Nephron (organoid): ENCODE results near the gene LIPA.

ENCODE experiments used
- H3K27ac Mint-ChIP-seq, 3 experiments: 2 replicates each; pipeline ENCODE4 v1.8.0; 2020; ENCODE audit warnings: mixed read lengths in 3 of 3, mild to moderate bottlenecking in 2 of 3, moderate library complexity in 1 of 3
- H3K27me3 Mint-ChIP-seq: 2 replicates; pipeline ENCODE4 v1.8.0; 2021; ENCODE audit warnings: low read depth, mild to moderate bottlenecking, moderate library complexity, mixed read lengths
- H3K36me3 Mint-ChIP-seq: 2 replicates; pipeline ENCODE4 v1.8.0; 2020; ENCODE audit warnings: low read depth, mixed read lengths
- H3K4me1 Mint-ChIP-seq: 2 replicates; pipeline ENCODE4 v1.8.0; 2020; ENCODE audit warnings: mixed read lengths
- H3K4me3 Mint-ChIP-seq, 3 experiments: 2 replicates each; pipeline ENCODE4 v1.8.0; 2020; ENCODE audit warnings: mild to moderate bottlenecking in 3 of 3, mixed read lengths in 3 of 3, moderate library complexity in 2 of 3
- H3K9me3 Mint-ChIP-seq: 2 replicates; pipeline ENCODE4 v1.8.0; 2020; ENCODE audit warnings: mixed read lengths
- TF ChIP-seq, protein P1 (sequence below), 3 experiments: fragments of 200-600 bp; sonication (generic); IDR thresholded peaks; one replicate each; pipeline ENCODE4 v1.5.0; 2021; ENCODE audit warnings: antibody characterized with exemption in 3 of 3; ENCODE audit not compliant: unreplicated experiment in 3 of 3

Gene LIPA

GRCh38 chr10:89266721-89267453 is 15.3 kb upstream of the LIPA start:
- H3K9me3 Mint-ChIP-seq: no peaks in the 10 kb centered on the region
- peak overlapping the region; percentile 66 to 79 (median 69) for H3K27ac Mint-ChIP-seq
- no peaks in the 10 kb centered on the region for H3K27me3 Mint-ChIP-seq
- TF ChIP-seq, protein P1, sequence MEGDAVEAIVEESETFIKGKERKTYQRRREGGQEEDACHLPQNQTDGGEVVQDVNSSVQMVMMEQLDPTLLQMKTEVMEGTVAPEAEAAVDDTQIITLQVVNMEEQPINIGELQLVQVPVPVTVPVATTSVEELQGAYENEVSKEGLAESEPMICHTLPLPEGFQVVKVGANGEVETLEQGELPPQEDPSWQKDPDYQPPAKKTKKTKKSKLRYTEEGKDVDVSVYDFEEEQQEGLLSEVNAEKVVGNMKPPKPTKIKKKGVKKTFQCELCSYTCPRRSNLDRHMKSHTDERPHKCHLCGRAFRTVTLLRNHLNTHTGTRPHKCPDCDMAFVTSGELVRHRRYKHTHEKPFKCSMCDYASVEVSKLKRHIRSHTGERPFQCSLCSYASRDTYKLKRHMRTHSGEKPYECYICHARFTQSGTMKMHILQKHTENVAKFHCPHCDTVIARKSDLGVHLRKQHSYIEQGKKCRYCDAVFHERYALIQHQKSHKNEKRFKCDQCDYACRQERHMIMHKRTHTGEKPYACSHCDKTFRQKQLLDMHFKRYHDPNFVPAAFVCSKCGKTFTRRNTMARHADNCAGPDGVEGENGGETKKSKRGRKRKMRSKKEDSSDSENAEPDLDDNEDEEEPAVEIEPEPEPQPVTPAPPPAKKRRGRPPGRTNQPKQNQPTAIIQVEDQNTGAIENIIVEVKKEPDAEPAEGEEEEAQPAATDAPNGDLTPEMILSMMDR (IDR thresholded peaks at IDR 0.05; ENCODE audit: unreplicated experiment in 3 of 3): no peak
- peaks cover 41% of the 10 kb centered on the region for H3K4me1 Mint-ChIP-seq
- H3K4me3 Mint-ChIP-seq: no peak overlapping the region
- no peaks in the 10 kb centered on the region for H3K36me3 Mint-ChIP-seq

DNA sequence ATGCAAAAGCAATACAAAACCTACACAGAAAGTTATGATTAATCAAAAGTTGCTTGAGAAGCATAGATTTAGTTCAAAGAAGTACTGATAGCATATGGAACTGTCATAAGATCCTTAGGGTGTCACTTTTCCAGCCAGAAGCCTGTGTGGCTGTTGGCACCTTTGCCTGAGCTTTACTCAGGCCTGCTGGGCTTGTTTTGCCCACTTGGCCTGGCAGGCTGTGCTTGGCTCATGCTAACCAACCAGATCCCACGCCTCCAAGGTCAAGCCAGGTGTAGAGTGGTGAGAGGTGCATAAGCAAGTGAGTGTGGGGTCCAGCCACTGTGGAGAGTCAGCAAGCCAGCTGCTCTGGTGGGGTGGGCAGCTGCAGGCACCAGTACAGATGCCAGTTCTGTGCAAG is 12.0 kb upstream of the LIPA start:
- Mint-ChIP-seq H3K4me3 (no peak overlapping the region), H3K27me3 (no peaks in the 10 kb centered on the region), H3K27ac (peak overlapping the region in 2 of 3 experiments; percentile 62 to 87), H3K36me3 (no peaks in the 10 kb centered on the region), H3K4me1 (peaks cover 49% of the 10 kb centered on the region), H3K9me3 (no peaks in the 10 kb centered on the region)
- TF ChIP-seq, protein P1 (IDR thresholded peaks at IDR 0.05; ENCODE audit: unreplicated experiment in 3 of 3): no peak

GRCh38 chr10:89263091-89263490 is 11.5 kb upstream of the LIPA start:
- H3K27me3 Mint-ChIP-seq: no peaks in the 10 kb centered on the region
- peak overlapping the region; percentile 57 to 87 (median 62) for H3K27ac Mint-ChIP-seq
- H3K4me1 Mint-ChIP-seq: peaks cover 49% of the 10 kb centered on the region
- TF ChIP-seq, protein P1 (IDR thresholded peaks at IDR 0.05; ENCODE audit: unreplicated experiment in 3 of 3): no peak
- no peak overlapping the region for H3K4me3 Mint-ChIP-seq
- H3K36me3 Mint-ChIP-seq: no peaks in the 10 kb centered on the region
- no peaks in the 10 kb centered on the region for H3K9me3 Mint-ChIP-seq

DNA sequence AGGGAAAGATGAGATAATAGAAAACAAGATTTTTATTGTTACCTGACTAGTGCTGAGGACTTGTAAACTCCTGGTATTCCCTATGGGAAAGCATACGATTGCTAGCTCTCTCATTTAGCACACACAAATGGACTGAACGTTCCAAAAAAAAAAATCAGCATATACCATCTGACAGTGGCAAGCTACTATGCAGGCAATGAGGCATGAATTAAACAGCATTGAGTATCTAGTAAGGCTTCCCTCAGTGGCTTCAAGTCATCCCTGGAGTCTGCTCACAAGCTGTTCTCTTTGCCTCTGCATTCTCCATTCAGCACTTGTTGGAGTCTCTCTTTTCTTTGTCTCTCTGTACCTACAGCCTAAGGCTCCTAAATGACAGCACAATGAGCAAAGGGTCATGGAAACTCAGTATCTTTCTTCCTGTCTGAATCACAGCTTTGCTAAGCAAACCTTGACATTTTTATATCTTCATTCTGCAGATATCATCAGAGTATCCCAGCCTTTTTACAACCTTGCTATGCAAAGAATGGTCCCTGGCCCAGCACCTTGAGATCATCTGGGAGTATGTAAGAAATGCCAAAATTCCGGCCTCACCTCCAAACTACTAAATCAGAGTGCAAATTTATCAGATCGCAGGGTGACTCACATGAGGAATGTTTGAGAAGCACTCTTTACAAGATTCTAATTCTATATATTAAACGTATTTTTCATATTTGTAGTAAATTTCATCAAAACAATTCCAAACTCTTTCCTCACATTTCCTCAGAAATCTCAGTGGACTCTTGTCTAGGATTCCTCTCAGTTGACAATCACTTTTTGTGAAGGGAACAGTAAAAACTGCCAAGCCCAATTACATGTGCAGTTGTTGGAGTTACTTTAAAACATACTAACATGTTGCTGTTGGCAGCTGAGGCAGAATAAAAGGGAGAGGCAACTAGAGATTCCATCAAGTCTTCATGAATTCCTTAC is 10.8 kb upstream of the LIPA start:
- Mint-ChIP-seq H3K4me3 (no peak overlapping the region), H3K27ac (peak overlapping the region; percentile 57 to 87 (median 62)), H3K4me1 (peaks cover 49% of the 10 kb centered on the region), H3K27me3 (no peaks in the 10 kb centered on the region), H3K36me3 (no peaks in the 10 kb centered on the region), H3K9me3 (no peaks in the 10 kb centered on the region)
- TF ChIP-seq, protein P1 (IDR thresholded peaks at IDR 0.05; ENCODE audit: unreplicated experiment in 3 of 3): no peak

DNA sequence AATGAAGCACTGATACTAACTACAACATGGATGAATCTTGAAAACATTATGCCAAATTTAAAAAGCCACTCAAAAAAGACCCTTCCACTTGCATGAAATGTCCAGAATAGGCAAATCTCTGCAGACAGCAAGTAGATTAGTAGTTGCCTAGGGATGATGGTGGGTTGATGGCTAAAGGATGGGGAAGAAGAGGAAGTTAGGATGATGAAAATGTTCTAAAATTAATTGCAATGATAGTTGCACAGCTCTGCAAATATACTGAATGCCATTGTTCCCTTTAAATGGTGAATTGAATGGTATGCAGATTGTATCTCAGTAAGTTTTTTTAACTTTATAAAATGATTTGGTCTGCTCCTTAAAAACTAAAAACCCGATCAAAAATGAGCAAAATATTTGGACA is 7.3 kb upstream of the LIPA start:
- H3K27me3 Mint-ChIP-seq: no peaks in the 10 kb centered on the region
- H3K4me3 Mint-ChIP-seq: no peak overlapping the region
- TF ChIP-seq, protein P1 (IDR thresholded peaks at IDR 0.05; ENCODE audit: unreplicated experiment in 3 of 3): no peak
- peaks cover 6% of the 10 kb centered on the region for H3K9me3 Mint-ChIP-seq
- H3K4me1 Mint-ChIP-seq: peaks cover 38% of the 10 kb centered on the region
- no peaks in the 10 kb centered on the region for H3K36me3 Mint-ChIP-seq
- no peak overlapping the region for H3K27ac Mint-ChIP-seq
